DND-41 (cell line): ENCODE results near the gene RPL41.

Experiments
- ATAC-seq: fragments of 200-7000 bp; cut with Tn5 transposase; 3 replicates; pipeline ENCODE4 v1.9.1; 2021; ENCODE audit warnings: low read depth; ENCODE audit not compliant: insufficient read depth
- DNase-seq: peaks from one replicate; pipeline ENCODE4 v3.0.0-alpha.2; 2020
- H2AFZ ChIP-seq: 2 replicates; pipeline ENCODE4 v1.6.0; 2012; ENCODE audit warnings: low read depth, low read length
- H3K27ac ChIP-seq: 2 replicates; pipeline ENCODE4 v1.5.1; 2012; ENCODE audit warnings: low read length, inconsistent platforms
- H3K27me3 ChIP-seq: fragments of 200-600 bp; sonication (generic); 2 replicates; pipeline ENCODE4 v1.6.0; 2012; ENCODE audit warnings: low read length, mild to moderate bottlenecking, inconsistent platforms; ENCODE audit not compliant: insufficient read depth, poor library complexity
- H3K36me3 ChIP-seq: 2 replicates; pipeline ENCODE4 v1.5.1; 2012; ENCODE audit warnings: low read length, inconsistent platforms; ENCODE audit not compliant: insufficient read depth
- H3K4me1 ChIP-seq: 2 replicates; pipeline ENCODE4 v1.5.1; 2012; ENCODE audit warnings: mild to moderate bottlenecking, low read length; ENCODE audit not compliant: insufficient read depth
- H3K4me2 ChIP-seq: 2 replicates; pipeline ENCODE4 v1.6.0; 2012; ENCODE audit warnings: mild to moderate bottlenecking, moderate library complexity, low read length, inconsistent platforms; ENCODE audit not compliant: insufficient read depth
- H3K4me3 ChIP-seq, 2 experiments: fragments of 200-600 bp in 1 of 2; shearing (Covaris generic) in 1 of 2; 2 replicates each; pipeline ENCODE4 v1.5.1; 2012 to 2016; ENCODE audit warnings: inconsistent platforms in 2 of 2, low read length in 2 of 2, mild to moderate bottlenecking in 2 of 2, low read depth in 1 of 2, moderate library complexity in 1 of 2
- H3K79me2 ChIP-seq: 2 replicates; pipeline ENCODE4 v1.6.0; 2012; ENCODE audit warnings: low read length, inconsistent platforms; ENCODE audit not compliant: insufficient read depth
- H3K9ac ChIP-seq: 2 replicates; pipeline ENCODE4 v1.6.0; 2012; ENCODE audit warnings: low read depth, mild to moderate bottlenecking, inconsistent platforms, low read length, moderate library complexity
- H3K9me3 ChIP-seq: 2 replicates; pipeline ENCODE4 v1.5.1; 2012; ENCODE audit warnings: low read length, moderate library complexity, mild to moderate bottlenecking, inconsistent platforms; ENCODE audit not compliant: insufficient read depth, severe bottlenecking
- H4K20me1 ChIP-seq: 2 replicates; pipeline ENCODE4 v1.6.0; 2012; ENCODE audit warnings: low read length; ENCODE audit not compliant: insufficient read depth
- CTCF ChIP-seq: IDR thresholded peaks from 2 replicates; pipeline ENCODE4 v1.5.1; 2012; ENCODE audit warnings: borderline replicate concordance, low read length, moderate library complexity, mild to moderate bottlenecking; ENCODE audit not compliant: poor library complexity, severe bottlenecking; ENCODE audit errors: extremely low read depth
- EZH2 ChIP-seq: IDR thresholded peaks from 3 replicates; pipeline ENCODE4 v1.6.1; 2012; ENCODE audit warnings: borderline replicate concordance, low read depth, mild to moderate bottlenecking, moderate library complexity, low read length, inconsistent platforms; ENCODE audit not compliant: severe bottlenecking

RPL41 gene

DNA sequence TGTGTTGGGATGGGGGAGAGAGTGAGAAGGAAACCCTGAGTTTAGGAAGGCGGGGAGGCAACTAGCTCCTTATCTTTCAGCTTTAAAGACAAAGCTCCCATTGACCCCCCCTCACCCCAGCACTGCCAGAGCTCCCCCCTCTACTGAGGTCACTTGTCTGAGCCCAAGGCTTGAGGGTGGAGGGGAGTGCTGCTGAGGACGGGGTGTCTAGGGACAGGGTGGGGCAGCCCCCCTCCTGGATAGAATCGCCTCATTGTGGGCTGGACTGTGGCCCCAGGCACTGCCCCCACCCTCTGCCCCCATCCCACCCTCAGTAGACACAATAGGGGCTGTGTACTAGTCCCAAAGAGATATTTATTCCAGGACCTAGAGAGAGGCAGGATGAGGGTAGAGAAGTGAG lies 33.5 kb upstream of the RPL41 start:
- peaks cover 50% of the 10 kb centered on the region for H3K27me3 ChIP-seq
- H4K20me1 ChIP-seq, result no peaks in the 10 kb centered on the region; the same call in 1 of the 2 replicates
- H3K79me2 ChIP-seq, result no peaks in the 10 kb centered on the region
- TF ChIP-seq EZH2 (no peak), CTCF (no peak)
- DNase-seq (no peak), ATAC-seq (no peak)
- no peak overlapping the region for H3K9ac ChIP-seq
- H3K4me3 ChIP-seq, result no peak overlapping the region
- H2AFZ ChIP-seq, result no peak overlapping the region
- no peak overlapping the region for H3K4me2 ChIP-seq
- no peak overlapping the region for H3K27ac ChIP-seq
- peaks cover 20% of the 10 kb centered on the region for H3K4me1 ChIP-seq
- H3K9me3 ChIP-seq, result no peaks in the 10 kb centered on the region
- H3K36me3 ChIP-seq, result no peaks in the 10 kb centered on the region

DNA sequence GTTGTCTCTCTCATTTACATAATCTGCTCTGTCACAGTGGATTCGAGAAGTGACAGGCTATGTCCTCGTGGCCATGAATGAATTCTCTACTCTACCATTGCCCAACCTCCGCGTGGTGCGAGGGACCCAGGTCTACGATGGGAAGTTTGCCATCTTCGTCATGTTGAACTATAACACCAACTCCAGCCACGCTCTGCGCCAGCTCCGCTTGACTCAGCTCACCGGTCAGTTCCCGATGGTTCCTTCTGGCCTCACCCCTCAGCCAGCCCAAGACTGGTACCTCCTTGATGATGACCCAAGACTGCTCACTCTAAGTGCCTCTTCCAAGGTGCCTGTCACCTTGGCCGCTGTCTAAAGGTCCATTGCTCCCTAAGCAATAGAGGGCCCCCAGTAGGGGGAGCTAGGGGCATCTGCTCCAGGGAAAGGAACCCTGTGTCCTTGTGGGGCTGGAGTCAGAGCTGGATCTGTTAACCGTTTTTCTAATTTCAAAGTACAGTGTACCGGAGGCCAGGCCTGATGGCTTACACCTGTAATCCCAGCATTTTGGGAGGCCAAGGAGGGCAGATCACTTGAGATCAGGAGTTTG lies 31.4 kb upstream of the RPL41 start:
- H3K9ac ChIP-seq, result no peak overlapping the region
- H3K4me1 ChIP-seq, result peaks cover 10% of the 10 kb centered on the region
- H3K9me3 ChIP-seq, result no peaks in the 10 kb centered on the region
- TF ChIP-seq CTCF (peak; percentile 64), EZH2 (no peak)
- H2AFZ ChIP-seq, result no peak overlapping the region
- no peak overlapping the region for H3K4me3 ChIP-seq
- H3K36me3 ChIP-seq, result no peaks in the 10 kb centered on the region
- no peak overlapping the region for H3K27ac ChIP-seq
- H3K4me2 ChIP-seq, result no peak overlapping the region
- ATAC-seq (peak; percentile 60; the same call in 1 of the 3 replicates), DNase-seq (peak; percentile 41)
- H4K20me1 ChIP-seq, result no peaks in the 10 kb centered on the region; the same call in 1 of the 2 replicates
- peaks cover 36% of the 10 kb centered on the region for H3K27me3 ChIP-seq
- no peaks in the 10 kb centered on the region for H3K79me2 ChIP-seq

- H3K27ac ChIP-seq, result no peak overlapping the region
Measured at GRCh38 chr12:56086096-56086495, 30.3 kb upstream of the RPL41 start.

More at GRCh38 chr12:56086096-56086495, 30.3 kb upstream of the RPL41 start:
- H3K9me3 ChIP-seq, result no peaks in the 10 kb centered on the region
- TF ChIP-seq CTCF (no peak), EZH2 (no peak)
- H3K9ac ChIP-seq, result no peak overlapping the region
- no peaks in the 10 kb centered on the region for H4K20me1 ChIP-seq
- no peaks in the 10 kb centered on the region for H3K4me1 ChIP-seq
- H3K4me3 ChIP-seq, result no peak overlapping the region
- ATAC-seq, result no peak
- H3K4me2 ChIP-seq, result no peak overlapping the region
- H2AFZ ChIP-seq, result no peak overlapping the region
- no peaks in the 10 kb centered on the region for H3K79me2 ChIP-seq
- H3K27me3 ChIP-seq, result peaks cover 25% of the 10 kb centered on the region
- no peaks in the 10 kb centered on the region for H3K36me3 ChIP-seq
- no peak for DNase-seq
